ENCODE data around the gene OCSTAMP.

Gene OCSTAMP

GRCh38 chr20:46550461-46550860 is at the start of gene OCSTAMP:
Gene OCSTAMP (minus strand): TSS chr20:46550654. CDS start chr20:46550560, 94 bp downstream.
- peaks cover 25% of the 10 kb centered on the region; the same call in 1 of the 2 replicates for H3K27me3 ChIP-seq (ENCODE audit: low read depth, low read length)
- peaks cover 17% of the 10 kb centered on the region for H3K4me1 ChIP-seq (ENCODE audit: low read length)
- no peaks in the 10 kb centered on the region for H3K9me3 ChIP-seq (ENCODE audit: insufficient read depth, low read length)
- no peaks in the 10 kb centered on the region for H3K36me3 ChIP-seq (replicated peaks; ENCODE audit: low read depth, low read length)
- H3K79me2 ChIP-seq (ENCODE audit: low read length), result no peaks in the 10 kb centered on the region
- no peak within 1 kb of the TSS for H3K27ac ChIP-seq (ENCODE audit: low read length)
- TF ChIP-seq EZH2phosphoT487 (IDR thresholded peaks at IDR 0.05; ENCODE audit: low read depth) (no peak), CTCF (IDR thresholded peaks at IDR 0.05; ENCODE audit: low read depth, low read length) (no peak)
- no peak within 1 kb of the TSS for H3K4me3 ChIP-seq (ENCODE audit: low read length)
- no peaks in the 10 kb centered on the region for H4K20me1 ChIP-seq (ENCODE audit: insufficient read depth, low read length)
- H3K9ac ChIP-seq (ENCODE audit: low read length), result no peak within 1 kb of the TSS
- H2AFZ ChIP-seq (ENCODE audit: low read depth, low read length), result no peak within 1 kb of the TSS
- H3K4me2 ChIP-seq (ENCODE audit: low read length), result no peak within 1 kb of the TSS

GRCh38 chr20:46599227-46599987 is 49.0 kb upstream of the OCSTAMP start:
- no peaks in the 10 kb centered on the region; the same call in 1 of the 2 replicates for H3K9me3 ChIP-seq (ENCODE audit: insufficient read depth, low read length)
- TF ChIP-seq EZH2phosphoT487 (IDR thresholded peaks at IDR 0.05; ENCODE audit: low read depth), result no peak
- H3K79me2 ChIP-seq (ENCODE audit: low read length), result no peaks in the 10 kb centered on the region
- no peaks in the 10 kb centered on the region for H3K4me1 ChIP-seq (ENCODE audit: low read length)
- H4K20me1 ChIP-seq (ENCODE audit: insufficient read depth, low read length), result no peaks in the 10 kb centered on the region
- no peak overlapping the region for H2AFZ ChIP-seq (ENCODE audit: low read depth, low read length)
- H3K4me3 ChIP-seq (ENCODE audit: low read length), result no peak overlapping the region
- no peak overlapping the region for H3K27ac ChIP-seq (ENCODE audit: low read length)
- peaks cover 41% of the 10 kb centered on the region for H3K27me3 ChIP-seq (ENCODE audit: low read depth, low read length)
- no peak overlapping the region for H3K4me2 ChIP-seq (ENCODE audit: low read length)
- H3K36me3 ChIP-seq (replicated peaks; ENCODE audit: low read depth, low read length), result no peaks in the 10 kb centered on the region
- no peak overlapping the region for H3K9ac ChIP-seq (ENCODE audit: low read length)

GRCh38 chr20:46595933-46596332 is 45.5 kb upstream of the OCSTAMP start:
- H2AFZ ChIP-seq (ENCODE audit: low read depth, low read length), result no peak overlapping the region
- H3K4me1 ChIP-seq (ENCODE audit: low read length), result no peaks in the 10 kb centered on the region
- H3K4me2 ChIP-seq (ENCODE audit: low read length), result no peak overlapping the region
- TF ChIP-seq EZH2phosphoT487 (IDR thresholded peaks at IDR 0.05; ENCODE audit: low read depth) (no peak), CTCF (IDR thresholded peaks at IDR 0.05; ENCODE audit: low read depth, low read length) (no peak)
- H3K27ac ChIP-seq (ENCODE audit: low read length), result no peak overlapping the region
- H3K9ac ChIP-seq (ENCODE audit: low read length), result no peak overlapping the region
- no peak overlapping the region for H3K4me3 ChIP-seq (ENCODE audit: low read length)
- no peaks in the 10 kb centered on the region for H3K36me3 ChIP-seq (replicated peaks; ENCODE audit: low read depth, low read length)
- no peaks in the 10 kb centered on the region for H4K20me1 ChIP-seq (ENCODE audit: insufficient read depth, low read length)
- H3K9me3 ChIP-seq (ENCODE audit: insufficient read depth, low read length), result no peaks in the 10 kb centered on the region
- no peaks in the 10 kb centered on the region for H3K79me2 ChIP-seq (ENCODE audit: low read length)
- H3K27me3 ChIP-seq (ENCODE audit: low read depth, low read length), result peaks cover 49% of the 10 kb centered on the region

- H3K4me1 ChIP-seq (ENCODE audit: low read length), result no peaks in the 10 kb centered on the region
- no peaks in the 10 kb centered on the region for H4K20me1 ChIP-seq (ENCODE audit: insufficient read depth, low read length)
- no peak overlapping the region for H2AFZ ChIP-seq (ENCODE audit: low read depth, low read length)
- H3K79me2 ChIP-seq (ENCODE audit: low read length), result no peaks in the 10 kb centered on the region
- no peak overlapping the region for H3K4me3 ChIP-seq (ENCODE audit: low read length)
- H3K4me2 ChIP-seq (ENCODE audit: low read length), result no peak overlapping the region
- H3K27me3 ChIP-seq (ENCODE audit: low read depth, low read length), result peaks cover 54% of the 10 kb centered on the region
- H3K27ac ChIP-seq (ENCODE audit: low read length), result no peak overlapping the region
- H3K9ac ChIP-seq (ENCODE audit: low read length), result no peak overlapping the region
- no peaks in the 10 kb centered on the region for H3K36me3 ChIP-seq (replicated peaks; ENCODE audit: low read depth, low read length)
- TF ChIP-seq EZH2phosphoT487 (IDR thresholded peaks at IDR 0.05; ENCODE audit: low read depth) (no peak), CTCF (IDR thresholded peaks at IDR 0.05; ENCODE audit: low read depth, low read length) (no peak)
- H3K9me3 ChIP-seq (ENCODE audit: insufficient read depth, low read length), result no peaks in the 10 kb centered on the region
Measured at GRCh38 chr20:46594725-46595124, 44.3 kb upstream of the OCSTAMP start.
